GM12873 (cell line): Measurements from ENCODE around the gene ENTHD1.

Experiments used
- TF ChIP-seq, protein P1 (sequence below): IDR thresholded peaks from 2 replicates; pipeline ENCODE4 v1.5.1; 2012; ENCODE audit warnings: low read depth, mild to moderate bottlenecking, moderate library complexity, low read length, control low read depth; ENCODE audit not compliant: insufficient read depth; ENCODE audit errors: missing control alignments

Gene ENTHD1

DNA sequence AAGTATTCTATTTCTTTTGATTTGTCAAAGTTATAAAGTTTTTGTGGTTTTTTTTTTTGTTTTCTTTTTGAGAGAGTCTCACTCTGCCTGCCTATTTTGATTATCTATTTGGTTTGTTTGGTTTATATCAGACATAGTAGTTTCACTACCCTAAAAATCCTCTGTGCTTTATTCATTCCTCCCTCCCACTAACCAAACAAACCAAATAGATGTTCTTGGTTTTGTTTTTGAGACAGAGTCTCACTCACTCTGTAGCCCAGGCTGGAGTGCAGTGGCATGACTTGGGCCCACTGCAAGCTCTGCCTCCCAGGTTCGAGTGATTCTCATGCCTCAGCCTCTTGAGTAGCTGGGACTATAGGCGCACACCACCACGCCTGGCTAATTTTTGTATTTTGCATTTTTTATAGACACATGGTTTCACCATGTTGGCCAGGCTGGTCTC, 67.9 kb downstream of the ENTHD1 start:
- TF ChIP-seq, protein P1, sequence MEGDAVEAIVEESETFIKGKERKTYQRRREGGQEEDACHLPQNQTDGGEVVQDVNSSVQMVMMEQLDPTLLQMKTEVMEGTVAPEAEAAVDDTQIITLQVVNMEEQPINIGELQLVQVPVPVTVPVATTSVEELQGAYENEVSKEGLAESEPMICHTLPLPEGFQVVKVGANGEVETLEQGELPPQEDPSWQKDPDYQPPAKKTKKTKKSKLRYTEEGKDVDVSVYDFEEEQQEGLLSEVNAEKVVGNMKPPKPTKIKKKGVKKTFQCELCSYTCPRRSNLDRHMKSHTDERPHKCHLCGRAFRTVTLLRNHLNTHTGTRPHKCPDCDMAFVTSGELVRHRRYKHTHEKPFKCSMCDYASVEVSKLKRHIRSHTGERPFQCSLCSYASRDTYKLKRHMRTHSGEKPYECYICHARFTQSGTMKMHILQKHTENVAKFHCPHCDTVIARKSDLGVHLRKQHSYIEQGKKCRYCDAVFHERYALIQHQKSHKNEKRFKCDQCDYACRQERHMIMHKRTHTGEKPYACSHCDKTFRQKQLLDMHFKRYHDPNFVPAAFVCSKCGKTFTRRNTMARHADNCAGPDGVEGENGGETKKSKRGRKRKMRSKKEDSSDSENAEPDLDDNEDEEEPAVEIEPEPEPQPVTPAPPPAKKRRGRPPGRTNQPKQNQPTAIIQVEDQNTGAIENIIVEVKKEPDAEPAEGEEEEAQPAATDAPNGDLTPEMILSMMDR, result no peak

DNA sequence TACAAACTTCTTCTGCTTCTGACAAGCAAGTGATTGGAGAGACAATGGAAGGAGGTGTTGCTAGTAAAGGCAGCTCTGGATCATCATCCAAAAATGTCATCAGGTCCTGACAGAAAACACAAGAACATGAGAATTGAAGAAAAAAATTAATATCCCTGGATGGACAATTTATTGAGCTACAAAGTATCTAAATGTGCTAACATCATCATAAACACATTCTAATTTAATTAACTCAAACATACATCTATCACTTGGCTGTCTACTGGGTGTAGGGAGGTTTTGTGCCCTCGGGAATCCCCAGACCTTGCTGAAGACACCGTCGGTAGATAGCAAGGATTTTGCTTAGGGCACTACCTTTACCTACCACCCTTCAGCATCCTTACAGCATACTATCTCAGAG, 72.6 kb downstream of the ENTHD1 start:
- TF ChIP-seq, protein P1, result no peak

DNA sequence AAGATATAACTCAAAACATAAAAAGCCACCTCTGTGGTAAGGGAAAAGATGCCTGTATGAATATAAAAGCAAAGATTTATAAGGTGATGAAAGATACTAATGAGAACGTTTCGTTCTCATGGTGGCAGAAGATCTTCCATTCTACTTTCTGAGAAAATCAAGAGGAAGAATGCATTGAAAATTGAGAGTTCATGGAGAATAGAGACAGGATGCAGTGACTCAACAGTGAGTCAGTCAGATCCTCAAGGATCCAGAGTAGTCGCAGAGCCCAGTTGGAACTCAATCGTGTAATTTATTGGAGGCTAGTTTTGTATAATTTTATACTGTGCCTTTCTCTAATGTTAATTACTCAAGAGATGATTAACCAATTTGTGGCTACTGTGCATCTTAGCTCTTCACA, 73.3 kb downstream of the ENTHD1 start:
- TF ChIP-seq, protein P1, result no peak

DNA sequence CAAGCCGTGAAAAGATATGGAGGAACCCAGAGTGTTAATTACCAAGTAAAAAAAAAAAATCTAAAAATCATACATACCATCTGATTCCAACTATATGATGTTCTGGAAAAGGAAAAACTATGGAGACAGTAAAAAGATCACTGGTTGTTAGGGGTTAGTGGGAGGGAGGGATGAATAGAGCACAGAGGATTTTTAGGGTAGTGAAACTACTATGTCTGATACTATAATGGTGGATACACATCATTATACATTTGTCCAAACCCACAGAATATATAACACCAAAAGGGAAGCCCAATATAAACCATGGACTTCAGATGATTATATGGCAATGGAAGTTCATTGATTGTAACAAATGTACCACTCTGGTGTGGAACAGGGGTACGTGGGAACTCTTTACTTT, 74.1 kb downstream of the ENTHD1 start:
- TF ChIP-seq, protein P1, result no peak

DNA sequence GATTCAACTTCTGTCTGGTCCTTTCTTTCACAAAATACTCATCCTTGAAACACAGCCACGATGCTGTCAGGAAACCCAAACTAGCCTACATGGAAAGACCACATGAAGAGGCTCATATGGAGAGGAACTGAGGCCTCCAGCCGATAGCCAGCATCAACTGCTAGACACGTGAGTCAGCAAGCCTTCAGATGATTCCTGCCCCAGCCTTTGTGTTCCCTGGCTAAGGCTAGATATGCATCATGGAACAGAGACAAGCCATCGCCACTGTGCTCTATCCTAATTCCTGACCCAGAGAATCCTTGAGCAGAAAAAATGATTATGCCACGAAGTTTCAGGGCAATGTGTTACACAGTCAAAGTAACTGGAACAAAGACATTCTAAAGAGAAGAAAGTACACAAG, 75.5 kb downstream of the ENTHD1 start:
- TF ChIP-seq, protein P1, result no peak

DNA sequence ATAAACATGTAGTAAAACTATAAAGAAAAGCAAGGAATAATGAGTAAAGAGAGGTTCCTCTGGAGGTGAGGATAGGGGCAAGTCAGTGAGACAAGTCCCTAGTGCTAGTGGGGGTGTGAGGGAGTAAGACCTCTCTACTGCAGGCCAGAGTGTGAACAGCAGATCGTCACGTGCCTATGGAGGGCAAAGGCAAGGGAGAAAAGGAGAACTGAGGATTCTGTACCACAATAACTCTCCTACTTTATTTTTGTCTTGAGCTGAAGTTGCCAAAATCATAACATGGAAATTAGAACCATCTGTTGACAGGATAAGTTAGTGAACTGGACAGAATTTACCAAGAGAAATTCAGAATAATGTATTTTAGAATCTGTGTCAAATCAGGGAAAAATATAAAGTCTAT, 77.6 kb downstream of the ENTHD1 start:
- TF ChIP-seq, protein P1, result no peak

DNA sequence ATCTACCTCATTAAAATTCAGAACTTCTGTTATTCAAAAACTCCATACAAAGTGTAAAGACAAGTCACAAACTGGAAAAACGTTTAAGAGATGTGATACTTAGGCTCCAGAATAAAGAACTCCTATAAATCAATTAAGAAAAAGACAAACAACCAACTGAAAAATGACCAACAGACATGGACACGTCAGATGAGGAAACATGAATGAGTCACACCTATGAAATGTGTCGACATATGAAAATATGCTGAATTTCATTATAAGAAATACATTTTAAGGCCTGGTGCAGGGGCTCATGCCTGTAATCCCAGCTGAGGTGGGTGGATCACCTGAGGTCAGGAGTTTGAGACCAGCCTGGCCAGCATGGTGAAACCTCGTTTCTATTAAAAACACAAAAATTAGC, 78.7 kb downstream of the ENTHD1 start:
- TF ChIP-seq, protein P1, result no peak

DNA sequence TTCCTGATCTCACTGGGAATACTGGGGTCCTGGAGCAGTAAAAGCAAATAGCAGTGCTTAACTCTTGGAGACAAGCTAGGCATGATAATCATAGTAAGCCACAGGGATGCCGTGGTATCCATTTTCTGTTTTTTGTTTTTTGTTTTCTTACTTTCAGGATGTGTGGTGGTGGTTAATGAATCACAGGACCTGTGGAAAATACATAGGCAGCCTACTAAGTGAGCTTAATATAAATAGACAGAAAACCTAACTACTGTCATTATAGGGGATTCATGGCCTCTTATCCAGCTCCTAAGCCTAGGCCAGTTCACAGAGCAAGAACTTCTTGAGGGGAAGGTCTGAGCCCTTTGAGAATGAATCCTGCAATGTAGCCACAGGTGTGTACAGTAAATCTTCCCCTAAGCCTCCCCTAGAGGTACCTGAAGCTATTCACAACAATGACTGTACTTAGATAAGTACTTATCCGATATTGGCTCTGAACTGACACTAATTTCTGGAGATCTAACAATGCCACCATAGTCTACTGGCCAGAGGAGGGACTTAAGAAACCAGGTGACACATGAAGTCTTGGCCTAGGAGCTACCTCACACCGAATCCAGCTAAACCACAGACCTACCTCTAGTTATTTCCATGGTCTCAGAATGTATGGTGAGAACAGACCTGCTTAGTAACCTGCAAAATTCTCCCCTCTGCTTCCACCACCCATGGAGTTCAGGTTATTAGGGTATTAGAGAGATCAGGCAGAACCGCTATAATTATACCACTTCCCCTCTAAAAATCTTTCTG, 83.6 kb downstream of the ENTHD1 start:
- TF ChIP-seq, protein P1, result no peak
